Caco-2 (cell line): ENCODE data around the gene PALLD. TPM values are rescaled to one million over a fixed set of nuclear protein-coding genes. Genes with fewer than 3 reads are reported as not detected.

Experiments
- BruUV-seq: library from RNA; stranded (reverse); fragments of 400-500 nt; replicated peaks from 2 replicates; lab custom pipeline; 2021; lab: Mats Ljungman, UMichigan
- CTCF ChIA-PET: fragments of 300-600 bp; sonication (Branson Sonifier 250); formaldehyde crosslinking; loops from one replicate; lab custom pipeline; 2022; ENCODE audit warnings: antibody characterized with exemption; lab: Charles Lee
- POLR2A ChIA-PET: fragments of 300-600 bp; sonication (Branson Sonifier 250); formaldehyde crosslinking; loops from one replicate; lab custom pipeline; 2022; ENCODE audit warnings: antibody characterized with exemption; lab: Charles Lee
- DNase-seq, 2 experiments: peaks; one replicate each; pipeline versions ENCODE4 v3.0.0 to v3.0.0-alpha.2; 2020 to 2022
- H3K27me3 ChIP-seq: replicated peaks from 2 replicates; pipeline ENCODE4 v1.6.0; 2011; ENCODE audit warnings: low read length; ENCODE audit not compliant: control insufficient read depth, insufficient read depth
- H3K36me3 ChIP-seq: 2 replicates; pipeline ENCODE4 v1.5.1; 2011; ENCODE audit warnings: low read length; ENCODE audit not compliant: control insufficient read depth, insufficient read depth
- H3K4me1 ChIP-seq: fragments of 250-450 bp; sonication (Bioruptor Pico); 2 replicates; pipeline ENCODE4 v1.5.1; 2020; ENCODE audit warnings: mild to moderate bottlenecking
- H3K4me3 ChIP-seq: 2 replicates; pipeline ENCODE4 v1.5.1; 2011; ENCODE audit warnings: low read depth, mild to moderate bottlenecking, control low read depth, low read length
- H3K9me3 ChIP-seq: fragments of 250-450 bp; sonication (Bioruptor Pico); 2 replicates; pipeline ENCODE4 v1.5.1; 2020; ENCODE audit warnings: mild to moderate bottlenecking, moderate library complexity
- H3K27ac Mint-ChIP-seq: one replicate; pipeline ENCODE4 v1.8.0; 2022; ENCODE audit warnings: mixed read lengths; ENCODE audit not compliant: unreplicated experiment
- H3K27me3 Mint-ChIP-seq: one replicate; pipeline ENCODE4 v1.8.0; 2022; ENCODE audit warnings: mixed read lengths; ENCODE audit not compliant: insufficient read depth, unreplicated experiment
- H3K36me3 Mint-ChIP-seq: one replicate; pipeline ENCODE4 v1.8.0; 2022; ENCODE audit warnings: mild to moderate bottlenecking, mixed read lengths; ENCODE audit not compliant: insufficient read depth, unreplicated experiment
- H3K4me1 Mint-ChIP-seq: one replicate; pipeline ENCODE4 v1.8.0; 2022; ENCODE audit warnings: low read depth, mixed read lengths; ENCODE audit not compliant: unreplicated experiment
- H3K4me3 Mint-ChIP-seq: one replicate; pipeline ENCODE4 v1.8.0; 2022; ENCODE audit warnings: mild to moderate bottlenecking, moderate library complexity, mixed read lengths; ENCODE audit not compliant: unreplicated experiment
- H3K9me3 Mint-ChIP-seq: one replicate; pipeline ENCODE4 v1.8.0; 2022; ENCODE audit warnings: mixed read lengths; ENCODE audit not compliant: unreplicated experiment
- intact Hi-C: fragments of 100-400 bp; cut with micrococcal nuclease; formaldehyde crosslinking; loops from one replicate; pipeline ENCODE4 v1.10.0; 2022; ENCODE audit not compliant: unreplicated experiment
- total RNA-seq: library from RNA; stranded (reverse); gene quantifications from 2 replicates; pipeline ENCODE4 v1.2.3, GENCODE V29; 2022
- TF ChIP-seq, protein P1 (sequence below), 2 experiments: fragments of 200-600 bp in 1 of 2; IDR thresholded peaks; 1 replicate in 1 of 2; 2 replicates in 1 of 2; pipeline versions ENCODE4 v1.5.1 to v1.8.0; 2011 to 2022; ENCODE audit warnings: antibody characterized with exemption in 1 of 2, control low read depth in 1 of 2, inconsistent platforms in 1 of 2, low read depth in 1 of 2, low read length in 1 of 2, mild to moderate bottlenecking in 1 of 2, moderate library complexity in 1 of 2; ENCODE audit not compliant: insufficient read depth in 1 of 2, severe bottlenecking in 1 of 2, unreplicated experiment in 1 of 2

Gene PALLD
- total RNA-seq, 1 experiment from 2014 or later: 12.3 TPM

- Mint-ChIP-seq H3K4me1 (no peaks in the 10 kb centered on the region), H3K27me3 (no peaks in the 10 kb centered on the region), H3K4me3 (no peak overlapping the region), H3K36me3 (no peaks in the 10 kb centered on the region), H3K9me3 (no peaks in the 10 kb centered on the region), H3K27ac (no peak overlapping the region)
- TF ChIP-seq, protein P1, sequence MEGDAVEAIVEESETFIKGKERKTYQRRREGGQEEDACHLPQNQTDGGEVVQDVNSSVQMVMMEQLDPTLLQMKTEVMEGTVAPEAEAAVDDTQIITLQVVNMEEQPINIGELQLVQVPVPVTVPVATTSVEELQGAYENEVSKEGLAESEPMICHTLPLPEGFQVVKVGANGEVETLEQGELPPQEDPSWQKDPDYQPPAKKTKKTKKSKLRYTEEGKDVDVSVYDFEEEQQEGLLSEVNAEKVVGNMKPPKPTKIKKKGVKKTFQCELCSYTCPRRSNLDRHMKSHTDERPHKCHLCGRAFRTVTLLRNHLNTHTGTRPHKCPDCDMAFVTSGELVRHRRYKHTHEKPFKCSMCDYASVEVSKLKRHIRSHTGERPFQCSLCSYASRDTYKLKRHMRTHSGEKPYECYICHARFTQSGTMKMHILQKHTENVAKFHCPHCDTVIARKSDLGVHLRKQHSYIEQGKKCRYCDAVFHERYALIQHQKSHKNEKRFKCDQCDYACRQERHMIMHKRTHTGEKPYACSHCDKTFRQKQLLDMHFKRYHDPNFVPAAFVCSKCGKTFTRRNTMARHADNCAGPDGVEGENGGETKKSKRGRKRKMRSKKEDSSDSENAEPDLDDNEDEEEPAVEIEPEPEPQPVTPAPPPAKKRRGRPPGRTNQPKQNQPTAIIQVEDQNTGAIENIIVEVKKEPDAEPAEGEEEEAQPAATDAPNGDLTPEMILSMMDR (IDR thresholded peaks at IDR 0.05; ENCODE audit: insufficient read depth in 1 of 2, low read depth in 1 of 2, low read length in 1 of 2, severe bottlenecking in 1 of 2, unreplicated experiment in 1 of 2): no peak
- intact Hi-C loops: no loop called here
- Histone ChIP-seq H3K27me3 (no peaks in the 10 kb centered on the region), H3K4me1 (no peaks in the 10 kb centered on the region), H3K4me3 (no peak overlapping the region), H3K9me3 (no peaks in the 10 kb centered on the region), H3K36me3 (no peaks in the 10 kb centered on the region)
- CTCF ChIA-PET: no interaction called here
- DNase-seq: no peak
- POLR2A ChIA-PET: no interaction called here
- no TSS peak for BruUV-seq
Observed at GRCh38 chr4:168531305-168531704, 34.5 kb downstream of the PALLD start.

DNA sequence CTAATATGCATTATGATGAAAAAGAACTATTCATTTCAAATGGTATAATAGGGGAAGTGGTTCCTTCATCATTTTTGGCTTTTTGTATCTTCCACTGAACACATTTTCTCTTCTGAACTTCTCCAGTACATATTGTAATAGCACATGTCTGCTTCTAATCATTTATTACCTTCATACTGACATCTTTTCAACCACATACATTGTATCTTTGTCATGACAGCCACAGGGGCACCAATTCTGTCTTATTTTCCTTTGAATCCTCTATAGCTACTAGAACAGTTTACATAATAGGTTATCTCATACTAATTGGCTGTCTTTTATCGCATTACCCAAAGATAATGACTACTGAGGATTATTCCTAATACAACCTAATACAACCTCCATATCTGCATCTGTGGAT lies 37.7 kb downstream of the PALLD start:
- H3K36me3 Mint-ChIP-seq: no peaks in the 10 kb centered on the region
- no peaks in the 10 kb centered on the region for H3K9me3 ChIP-seq
- H3K4me1 ChIP-seq: no peaks in the 10 kb centered on the region
- TF ChIP-seq, protein P1 (IDR thresholded peaks at IDR 0.05; ENCODE audit: insufficient read depth in 1 of 2, low read depth in 1 of 2, low read length in 1 of 2, severe bottlenecking in 1 of 2, unreplicated experiment in 1 of 2): no peak
- intact Hi-C loops: no loop called here
- ChIA-PET POLR2A (no interaction called here), CTCF (no interaction called here)
- H3K4me3 Mint-ChIP-seq: no peak overlapping the region
- no peaks in the 10 kb centered on the region for H3K36me3 ChIP-seq
- H3K27me3 ChIP-seq: no peaks in the 10 kb centered on the region
- no peaks in the 10 kb centered on the region for H3K27me3 Mint-ChIP-seq
- H3K4me1 Mint-ChIP-seq: no peaks in the 10 kb centered on the region
- H3K4me3 ChIP-seq: no peak overlapping the region
- no peaks in the 10 kb centered on the region for H3K9me3 Mint-ChIP-seq
- no peak overlapping the region for H3K27ac Mint-ChIP-seq
- no TSS peak for BruUV-seq
- DNase-seq: no peak

- Histone ChIP-seq H3K27me3 (no peaks in the 10 kb centered on the region), H3K4me1 (no peaks in the 10 kb centered on the region), H3K9me3 (no peaks in the 10 kb centered on the region), H3K4me3 (no peak overlapping the region), H3K36me3 (no peaks in the 10 kb centered on the region)
- Mint-ChIP-seq H3K27me3 (no peaks in the 10 kb centered on the region), H3K9me3 (no peaks in the 10 kb centered on the region), H3K4me1 (no peaks in the 10 kb centered on the region), H3K36me3 (no peaks in the 10 kb centered on the region), H3K27ac (no peak overlapping the region), H3K4me3 (no peak overlapping the region)
- BruUV-seq: no TSS peak
- intact Hi-C loops: no loop called here
- TF ChIP-seq, protein P1 (IDR thresholded peaks at IDR 0.05; ENCODE audit: insufficient read depth in 1 of 2, low read depth in 1 of 2, low read length in 1 of 2, severe bottlenecking in 1 of 2, unreplicated experiment in 1 of 2): no peak
- DNase-seq: no peak
- CTCF ChIA-PET: no interaction called here
- POLR2A ChIA-PET: no interaction called here
Observed at GRCh38 chr4:168535689-168536088, 38.8 kb downstream of the PALLD start.
